Measurements from ENCODE around the gene HOXA7. TPM values are rescaled to one million over a fixed set of nuclear protein-coding genes. Genes with fewer than 3 reads are reported as not detected.

Gene HOXA7
- total RNA-seq, 1 donor from 2014 or later = not detected

GRCh38 chr7:27198871-27199801, 42.7 kb upstream of the HOXA7 start:
- TF ChIP-seq CTCF (IDR thresholded peaks at IDR 0.05; ENCODE audit: insufficient read depth, low read length, severe bottlenecking) = no peak
- FAIRE-seq = no peak
- no peak for DNase-seq (ENCODE audit: low read depth)
- Histone ChIP-seq H3K36me3 (ENCODE audit: control insufficient read depth, insufficient read depth, low read length) (no peaks in the 10 kb centered on the region), H3K27me3 (ENCODE audit: control insufficient read depth, insufficient read depth, low read length) (peaks cover 65% of the 10 kb centered on the region), H3K4me3 (ENCODE audit: low read depth, low read length) (no peak overlapping the region)

GRCh38 chr7:27198138-27198841, 41.8 kb upstream of the HOXA7 start:
- peaks cover 64% of the 10 kb centered on the region for H3K27me3 ChIP-seq (ENCODE audit: control insufficient read depth, insufficient read depth, low read length)
- H3K4me3 ChIP-seq (ENCODE audit: low read depth, low read length) = no peak overlapping the region
- FAIRE-seq = no peak
- TF ChIP-seq CTCF (IDR thresholded peaks at IDR 0.05; ENCODE audit: insufficient read depth, low read length, severe bottlenecking) = no peak
- no peaks in the 10 kb centered on the region for H3K36me3 ChIP-seq (ENCODE audit: control insufficient read depth, insufficient read depth, low read length)
- DNase-seq (ENCODE audit: low read depth) = no peak

- FAIRE-seq = no peak
- no peak for DNase-seq (ENCODE audit: low read depth)
- H3K4me3 ChIP-seq (ENCODE audit: low read depth, low read length) = no peak overlapping the region
- no peak for TF ChIP-seq CTCF (IDR thresholded peaks at IDR 0.05; ENCODE audit: insufficient read depth, low read length, severe bottlenecking)
- no peaks in the 10 kb centered on the region for H3K36me3 ChIP-seq (ENCODE audit: control insufficient read depth, insufficient read depth, low read length)
- peaks cover 64% of the 10 kb centered on the region for H3K27me3 ChIP-seq (ENCODE audit: control insufficient read depth, insufficient read depth, low read length)
These were observed 40.9 kb upstream of the HOXA7 start for GRCh38 chr7:27197137-27198042.

GRCh38 chr7:27196287-27196767, 39.9 kb upstream of the HOXA7 start:
- peaks cover 65% of the 10 kb centered on the region for H3K27me3 ChIP-seq (ENCODE audit: control insufficient read depth, insufficient read depth, low read length)
- FAIRE-seq = no peak
- peak; percentile 75 for TF ChIP-seq CTCF (IDR thresholded peaks at IDR 0.05; ENCODE audit: insufficient read depth, low read length, severe bottlenecking)

GRCh38 chr7:27194686-27195379, 38.4 kb upstream of the HOXA7 start:
- H3K4me3 ChIP-seq (ENCODE audit: low read depth, low read length) = no peak overlapping the region
- H3K27me3 ChIP-seq (ENCODE audit: control insufficient read depth, insufficient read depth, low read length) = peaks cover 68% of the 10 kb centered on the region
- H3K36me3 ChIP-seq (ENCODE audit: control insufficient read depth, insufficient read depth, low read length) = no peaks in the 10 kb centered on the region
- no peak for DNase-seq (ENCODE audit: low read depth)
- no peak for TF ChIP-seq CTCF (IDR thresholded peaks at IDR 0.05; ENCODE audit: insufficient read depth, low read length, severe bottlenecking)
- no peak for FAIRE-seq

More at GRCh38 chr7:27196287-27196767, 39.9 kb upstream of the HOXA7 start:
- peak; percentile 60 for DNase-seq (ENCODE audit: low read depth)
- H3K36me3 ChIP-seq (ENCODE audit: control insufficient read depth, insufficient read depth, low read length) = no peaks in the 10 kb centered on the region
- no peak overlapping the region for H3K4me3 ChIP-seq (ENCODE audit: low read depth, low read length)
